ENCODE data around the gene ANKRD40CL.
A peak's percentile ranks its signal among the peaks of the same experiment; 100 is the strongest.

The ANKRD40CL gene

GRCh38 chr17:50767446-50767845 lies at the start of gene ANKRD40CL:
TSS of gene ANKRD40CL (minus strand) at chr17:50767518. CDS start at chr17:50766913, 605 bp downstream.
- Histone ChIP-seq H3K27me3 (ENCODE audit: insufficient read depth, low read length, poor library complexity, severe bottlenecking) (no peaks in the 10 kb centered on the region), H2AFZ (ENCODE audit: low read length) (no peak within 1 kb of the TSS), H3K4me2 (ENCODE audit: low read depth, low read length, poor library complexity, severe bottlenecking) (no peak within 1 kb of the TSS), H3K36me3 (ENCODE audit: insufficient read depth, low read length) (no peaks in the 10 kb centered on the region), H3F3A (ENCODE audit: low read depth) (no peaks in the 10 kb centered on the region), H3K4me1 (ENCODE audit: insufficient read depth, low read length, poor library complexity, severe bottlenecking) (no peaks in the 10 kb centered on the region), H3K9me3 (ENCODE audit: insufficient read depth, low read depth, low read length) (no peaks in the 10 kb centered on the region), H4K20me1 (ENCODE audit: insufficient read depth, low read length, poor library complexity, severe bottlenecking) (no peaks in the 10 kb centered on the region), H3K9ac (ENCODE audit: low read depth, low read length, poor library complexity, severe bottlenecking) (no peak within 1 kb of the TSS), H3K79me2 (ENCODE audit: insufficient read depth, low read length) (no peaks in the 10 kb centered on the region), H3K4me3 (ENCODE audit: low read length, poor library complexity, severe bottlenecking) (no peak within 1 kb of the TSS), H3K9me2 (replicated peaks; ENCODE audit: low read depth, low read length) (no peaks in the 10 kb centered on the region)
- TF ChIP-seq CTCF (conservative IDR thresholded peaks at IDR 0.05; ENCODE audit: low read length), result no peak
- TF ChIP-seq EZH2phosphoT487 (IDR thresholded peaks at IDR 0.05; ENCODE audit: borderline replicate concordance), result no peak

- Histone ChIP-seq H3F3A (ENCODE audit: low read depth) (no peaks in the 10 kb centered on the region), H3K4me1 (ENCODE audit: insufficient read depth, low read length, poor library complexity, severe bottlenecking) (peaks cover 3% of the 10 kb centered on the region), H4K20me1 (ENCODE audit: insufficient read depth, low read length, poor library complexity, severe bottlenecking) (no peaks in the 10 kb centered on the region), H3K9ac (ENCODE audit: low read depth, low read length, poor library complexity, severe bottlenecking) (no peak overlapping the region), H2AFZ (ENCODE audit: low read length) (no peak overlapping the region), H3K79me2 (ENCODE audit: insufficient read depth, low read length) (no peaks in the 10 kb centered on the region), H3K36me3 (ENCODE audit: insufficient read depth, low read length) (no peaks in the 10 kb centered on the region), H3K9me2 (replicated peaks; ENCODE audit: low read depth, low read length) (no peaks in the 10 kb centered on the region), H3K27me3 (ENCODE audit: insufficient read depth, low read length, poor library complexity, severe bottlenecking) (no peaks in the 10 kb centered on the region), H3K9me3 (ENCODE audit: insufficient read depth, low read depth, low read length) (no peaks in the 10 kb centered on the region), H3K4me2 (ENCODE audit: low read depth, low read length, poor library complexity, severe bottlenecking) (no peak overlapping the region), H3K4me3 (ENCODE audit: low read length, poor library complexity, severe bottlenecking) (no peak overlapping the region)
- TF ChIP-seq EZH2phosphoT487 (IDR thresholded peaks at IDR 0.05; ENCODE audit: borderline replicate concordance) (no peak), CTCF (conservative IDR thresholded peaks at IDR 0.05; ENCODE audit: low read length) (no peak)
Measured at GRCh38 chr17:50816271-50816670, 49.0 kb upstream of the ANKRD40CL start.

- Histone ChIP-seq H2AFZ (ENCODE audit: low read length) (0 out of 2 replicates have a peak overlapping the region, but pooled peaks have one; percentile 68), H3K79me2 (ENCODE audit: insufficient read depth, low read length) (no peaks in the 10 kb centered on the region), H3K9me2 (replicated peaks; ENCODE audit: low read depth, low read length) (no peaks in the 10 kb centered on the region), H3K36me3 (ENCODE audit: insufficient read depth, low read length) (no peaks in the 10 kb centered on the region), H3K27me3 (ENCODE audit: insufficient read depth, low read length, poor library complexity, severe bottlenecking) (no peaks in the 10 kb centered on the region), H4K20me1 (ENCODE audit: insufficient read depth, low read length, poor library complexity, severe bottlenecking) (no peaks in the 10 kb centered on the region), H3F3A (ENCODE audit: low read depth) (no peaks in the 10 kb centered on the region), H3K9me3 (ENCODE audit: insufficient read depth, low read depth, low read length) (no peaks in the 10 kb centered on the region), H3K9ac (ENCODE audit: low read depth, low read length, poor library complexity, severe bottlenecking) (no peak overlapping the region), H3K4me3 (ENCODE audit: low read length, poor library complexity, severe bottlenecking) (no peak overlapping the region), H3K4me2 (ENCODE audit: low read depth, low read length, poor library complexity, severe bottlenecking) (no peak overlapping the region), H3K4me1 (ENCODE audit: insufficient read depth, low read length, poor library complexity, severe bottlenecking) (peaks cover 3% of the 10 kb centered on the region)
- no peak for TF ChIP-seq EZH2phosphoT487 (IDR thresholded peaks at IDR 0.05; ENCODE audit: borderline replicate concordance)
- TF ChIP-seq CTCF (conservative IDR thresholded peaks at IDR 0.05; ENCODE audit: low read length), result no peak
Measured at GRCh38 chr17:50815400-50815799, 48.1 kb upstream of the ANKRD40CL start.
